ENCODE data around the gene NUDT2.
"Not testable (repeated sequence)": the region's sequence is repeated elsewhere in the genome, so short reads cannot be mapped to it uniquely, and the experiment has no call there.

The NUDT2 gene

GRCh38 chr9:34328987-34329832, at the start of gene NUDT2, which contains the start of gene KIF24:
Gene NUDT2, plus strand, starts transcription at chr9:34329569. Its CDS starts 9,471 bp downstream, at chr9:34339040.
Gene KIF24, minus strand, starts transcription at chr9:34329268. Its CDS starts 17,922 bp downstream, at chr9:34311346.
- peak; percentile 90 for DNase-seq

- no peak for DNase-seq
Measured at GRCh38 chr9:34282096-34282495, 47.3 kb upstream of the NUDT2 start.

- no peak for DNase-seq
Measured at GRCh38 chr9:34289159-34289558, 40.2 kb upstream of the NUDT2 start.

- DNase-seq: no peak
Measured at GRCh38 chr9:34291023-34291422, 38.3 kb upstream of the NUDT2 start.

GRCh38 chr9:34291423-34291822, 37.9 kb upstream of the NUDT2 start:
- DNase-seq: no peak

- no peak for DNase-seq
Measured at GRCh38 chr9:34292552-34292951, 36.8 kb upstream of the NUDT2 start.

- not testable (repeated sequence) for DNase-seq
Measured at GRCh38 chr9:34301064-34301463, 28.3 kb upstream of the NUDT2 start.

GRCh38 chr9:34308316-34308715, 21.1 kb upstream of the NUDT2 start:
- not testable (repeated sequence) for DNase-seq

GRCh38 chr9:34310215-34310614, 19.2 kb upstream of the NUDT2 start:
- DNase-seq: no peak

- no peak for DNase-seq
Measured at GRCh38 chr9:34311499-34312185, 17.7 kb upstream of the NUDT2 start.

GRCh38 chr9:34317436-34317835, 11.9 kb upstream of the NUDT2 start:
- no peak for DNase-seq

GRCh38 chr9:34318163-34318790, 11.1 kb upstream of the NUDT2 start:
- no peak for DNase-seq

GRCh38 chr9:34321451-34321850, 7.9 kb upstream of the NUDT2 start:
- DNase-seq: no peak

GRCh38 chr9:34322899-34323591, 6.3 kb upstream of the NUDT2 start:
- no peak for DNase-seq

- DNase-seq: no peak
Measured at GRCh38 chr9:34326690-34327089, 2.7 kb upstream of the NUDT2 start.

- DNase-seq: no peak
Measured at GRCh38 chr9:34328500-34328986, 826 bp upstream of the NUDT2 start.

GRCh38 chr9:34331196-34331595, 1.8 kb downstream of the NUDT2 start:
- no peak for DNase-seq

GRCh38 chr9:34332076-34332964, 3.0 kb downstream of the NUDT2 start:
- DNase-seq: no peak

- DNase-seq: no peak
Measured at GRCh38 chr9:34333836-34334235, 4.5 kb downstream of the NUDT2 start.

- no peak for DNase-seq
Measured at GRCh38 chr9:34334337-34334824, 5.0 kb downstream of the NUDT2 start.

GRCh38 chr9:34334916-34335315, 5.5 kb downstream of the NUDT2 start:
- DNase-seq: no peak

- no peak for DNase-seq
Measured at GRCh38 chr9:34335376-34335775, 6.0 kb downstream of the NUDT2 start.

Measured in activated CD4-positive, alpha-beta T cell treated with anti-CD3 and anti-CD28 coated beads for 1 hour (primary cell).